Duodenal mucosa (tissue), 2 donors: ENCODE data around the gene XKR8.

ENCODE experiments used
- H3K27ac ChIP-seq: one replicate; pipeline ENCODE4 v1.7.0; 2013; ENCODE audit warnings: low read depth, low read length
- H3K27me3 ChIP-seq, 2 donors: one replicate each; pipeline ENCODE4 v1.7.0; 2013; ENCODE audit warnings: low read length in 2 of 2, control low read depth in 1 of 2; ENCODE audit not compliant: insufficient read depth in 2 of 2, control insufficient read depth in 1 of 2
- H3K36me3 ChIP-seq, 2 donors: one replicate each; pipeline ENCODE4 v1.7.0; 2013; ENCODE audit warnings: low read length in 2 of 2, control low read depth in 1 of 2; ENCODE audit not compliant: insufficient read depth in 2 of 2, control insufficient read depth in 1 of 2
- H3K4me1 ChIP-seq, 2 donors: one replicate each; pipeline ENCODE4 v1.7.0; 2013; ENCODE audit warnings: low read length in 2 of 2, control low read depth in 1 of 2; ENCODE audit not compliant: insufficient read depth in 2 of 2, control insufficient read depth in 1 of 2
- H3K4me3 ChIP-seq, 2 donors: one replicate each; pipeline ENCODE4 v1.7.0; 2013; ENCODE audit warnings: low read length in 2 of 2, low read depth in 1 of 2
- H3K9ac ChIP-seq, 2 donors: one replicate each; pipeline ENCODE4 v1.7.0; 2013; ENCODE audit warnings: low read length in 2 of 2, low read depth in 1 of 2
- H3K9me3 ChIP-seq, 2 donors: one replicate each; pipeline ENCODE4 v1.7.0; 2013; ENCODE audit warnings: low read length in 2 of 2, control low read depth in 1 of 2; ENCODE audit not compliant: control insufficient read depth in 1 of 2

The XKR8 gene

DNA sequence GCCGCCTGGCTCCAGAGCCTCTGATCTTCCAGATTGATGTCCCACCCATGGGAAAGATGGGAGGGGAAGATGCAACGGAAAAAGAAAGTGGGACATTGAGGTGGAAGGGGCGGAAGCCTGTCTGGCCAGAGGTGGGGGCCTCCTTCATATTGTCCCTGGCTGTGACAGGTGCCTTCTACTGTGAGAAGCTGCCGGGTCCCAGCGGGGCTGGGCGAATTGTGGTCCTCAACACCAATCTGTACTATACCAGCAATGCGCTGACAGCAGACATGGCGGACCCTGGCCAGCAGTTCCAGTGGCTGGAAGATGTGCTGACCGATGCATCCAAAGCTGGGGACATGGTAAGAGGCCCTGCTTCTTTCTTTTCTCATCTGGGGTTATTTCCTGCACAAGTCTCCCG, 5.6 kb upstream of the XKR8 start:
- no peak overlapping the region for H3K27ac ChIP-seq
- H3K27me3 ChIP-seq: no peaks in the 10 kb centered on the region
- H3K36me3 ChIP-seq: peaks cover 0 to 15% of the 10 kb centered on the region in 2 donors
- H3K9ac ChIP-seq: no peak overlapping the region
- H3K4me3 ChIP-seq: no peak overlapping the region
- no peaks in the 10 kb centered on the region for H3K9me3 ChIP-seq
- peaks cover 19 to 34% of the 10 kb centered on the region in 2 donors for H3K4me1 ChIP-seq

DNA sequence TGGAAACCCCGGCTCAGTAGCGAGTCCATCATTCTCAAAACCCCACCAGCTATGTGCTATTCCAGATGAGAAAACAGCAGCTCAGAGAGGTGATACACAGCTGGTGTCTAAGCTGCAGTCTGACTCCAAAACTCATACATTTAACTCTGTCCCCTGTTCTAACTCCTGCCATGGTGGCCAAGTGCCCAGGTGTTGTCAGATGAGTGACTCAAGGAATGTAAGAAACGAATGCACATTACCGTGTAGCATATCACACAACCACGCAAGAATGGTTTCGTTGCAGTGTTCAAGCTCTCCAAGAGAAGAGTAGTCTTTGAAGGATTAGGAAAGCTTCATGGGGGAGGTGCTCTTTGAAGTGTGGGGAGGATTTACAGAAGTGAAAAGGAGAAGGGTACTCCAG, 4.7 kb upstream of the XKR8 start:
- no peaks in the 10 kb centered on the region for H3K27me3 ChIP-seq
- no peaks in the 10 kb centered on the region for H3K9me3 ChIP-seq
- H3K4me1 ChIP-seq: peaks cover 19 to 31% of the 10 kb centered on the region in 2 donors
- H3K9ac ChIP-seq: no peak overlapping the region
- H3K27ac ChIP-seq: no peak overlapping the region
- H3K4me3 ChIP-seq: no peak overlapping the region
- H3K36me3 ChIP-seq: peaks cover 0 to 10% of the 10 kb centered on the region in 2 donors

- Histone ChIP-seq H3K9me3 (no peaks in the 10 kb centered on the region), H3K4me3 (no peak overlapping the region), H3K36me3 (peaks cover 0 to 10% of the 10 kb centered on the region in 2 donors), H3K4me1 (peaks cover 34 to 37% of the 10 kb centered on the region in 2 donors), H3K9ac (no peak overlapping the region), H3K27ac (no peak overlapping the region), H3K27me3 (no peaks in the 10 kb centered on the region)
These were observed 3.0 kb upstream of the XKR8 start for GRCh38 chr1:27956761-27957160.

DNA sequence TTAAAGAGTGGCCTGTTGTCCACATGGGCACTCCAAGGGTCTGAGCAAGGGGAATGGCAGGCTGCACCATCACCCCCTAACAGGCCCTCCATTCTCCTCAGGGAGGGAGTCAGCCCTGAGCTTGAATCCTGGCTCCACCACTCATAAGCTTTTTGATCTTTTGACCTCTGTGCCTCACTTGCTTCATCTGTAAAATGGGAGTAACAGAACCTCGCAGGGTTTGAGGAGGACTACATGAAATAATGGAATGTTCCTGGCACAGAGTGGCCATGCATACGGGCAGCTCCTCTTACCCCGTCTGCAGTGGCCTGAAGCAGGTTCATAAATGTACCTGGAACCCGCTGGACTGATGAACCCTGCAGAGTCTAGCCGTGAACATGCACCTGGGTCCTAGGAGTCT, 2.1 kb upstream of the XKR8 start:
- peaks cover 30% of the 10 kb centered on the region in 2 donors for H3K4me1 ChIP-seq
- peaks cover 0 to 11% of the 10 kb centered on the region in 2 donors for H3K36me3 ChIP-seq
- no peaks in the 10 kb centered on the region for H3K27me3 ChIP-seq
- no peaks in the 10 kb centered on the region for H3K9me3 ChIP-seq
- H3K27ac ChIP-seq: no peak overlapping the region
- H3K9ac ChIP-seq: no peak overlapping the region
- H3K4me3 ChIP-seq: no peak overlapping the region

DNA sequence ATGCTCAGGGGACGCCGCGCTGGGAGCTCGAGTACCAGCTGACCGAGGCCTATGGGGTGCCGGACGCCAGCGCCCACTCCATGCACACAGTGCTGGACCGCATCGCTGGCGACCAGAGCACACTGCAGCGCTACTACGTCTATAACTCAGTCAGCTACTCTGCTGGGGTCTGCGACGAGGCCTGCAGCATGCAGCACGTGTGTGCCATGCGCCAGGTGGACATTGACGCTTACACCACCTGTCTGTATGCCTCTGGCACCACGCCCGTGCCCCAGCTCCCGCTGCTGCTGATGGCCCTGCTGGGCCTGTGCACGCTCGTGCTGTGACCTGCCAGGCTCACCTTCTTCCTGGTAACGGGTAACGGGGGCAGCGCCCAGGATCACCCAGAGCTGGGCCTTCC, 1.3 kb upstream of the XKR8 start:
- peaks cover 21 to 22% of the 10 kb centered on the region in 2 donors for H3K4me1 ChIP-seq
- H3K27me3 ChIP-seq: no peaks in the 10 kb centered on the region
- H3K4me3 ChIP-seq: no peak overlapping the region
- no peak overlapping the region for H3K9ac ChIP-seq
- H3K9me3 ChIP-seq: no peaks in the 10 kb centered on the region
- peaks cover 0 to 17% of the 10 kb centered on the region in 2 donors for H3K36me3 ChIP-seq
- H3K27ac ChIP-seq: no peak overlapping the region

DNA sequence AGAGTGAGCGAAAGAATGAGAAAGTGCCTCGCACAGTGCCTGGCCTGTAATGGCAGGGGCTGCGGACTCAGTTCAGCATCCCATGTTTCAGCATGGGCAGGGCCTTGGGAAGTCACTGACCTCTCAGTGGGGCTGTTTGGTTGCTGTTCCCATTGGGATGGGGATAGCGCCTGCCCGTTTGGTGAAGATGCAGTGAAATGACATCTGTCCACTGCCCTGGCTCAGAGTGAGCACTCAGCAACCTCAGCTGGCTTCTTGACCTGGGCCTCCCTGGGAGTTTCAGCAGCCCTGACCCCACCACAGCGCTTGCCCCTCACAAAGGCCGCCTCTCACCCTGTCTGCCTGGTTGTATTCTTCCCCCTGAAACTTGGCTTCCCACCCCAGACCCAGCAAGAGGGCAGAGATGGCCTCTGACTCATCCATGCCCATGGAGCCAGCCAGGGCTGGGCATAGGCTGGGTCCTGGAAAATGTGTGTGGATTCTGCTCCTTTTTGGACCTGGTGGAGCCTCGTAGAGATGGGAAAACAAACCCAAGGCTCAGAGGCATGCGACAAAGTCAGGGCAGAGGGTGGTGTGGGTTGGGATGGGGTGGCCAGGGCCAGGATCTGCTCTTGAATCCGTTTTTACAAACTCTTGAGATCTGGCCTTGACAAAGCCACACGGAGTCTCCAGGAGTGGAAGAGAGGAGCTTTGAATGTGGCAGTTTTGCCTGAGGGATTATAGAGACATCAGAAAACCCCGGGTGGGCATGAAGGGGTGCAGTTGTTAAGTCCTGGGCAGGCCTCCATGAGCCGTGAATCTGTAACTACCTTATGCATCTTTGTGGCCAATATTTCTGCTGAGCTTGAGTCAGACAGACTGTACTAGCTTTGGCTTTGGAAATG, 1.2 kb downstream of the XKR8 start:
- Histone ChIP-seq H3K9ac (peak overlapping the region; percentile 75 to 87), H3K4me1 (peaks cover 16 to 17% of the 10 kb centered on the region in 2 donors)

GRCh38 chr1:27961646-27962221, 2.0 kb downstream of the XKR8 start:
- peaks cover 16 to 17% of the 10 kb centered on the region in 2 donors for H3K4me1 ChIP-seq
- H3K27ac ChIP-seq: no peak overlapping the region
- H3K9me3 ChIP-seq: no peaks in the 10 kb centered on the region
- H3K4me3 ChIP-seq: peak overlapping the region; percentile 91 to 94
- H3K36me3 ChIP-seq: peaks cover 9 to 38% of the 10 kb centered on the region in 2 donors
- peak overlapping the region in 1 of 2 donors; percentile 87 for H3K9ac ChIP-seq
- no peaks in the 10 kb centered on the region for H3K27me3 ChIP-seq

More for the DNA sequence above, 1.2 kb downstream of the XKR8 start:
- H3K36me3 ChIP-seq: peaks cover 9 to 30% of the 10 kb centered on the region in 2 donors
- H3K4me3 ChIP-seq: peak overlapping the region; percentile 91 to 94
- peak overlapping the region; percentile 94 for H3K27ac ChIP-seq
- no peaks in the 10 kb centered on the region for H3K27me3 ChIP-seq
- no peaks in the 10 kb centered on the region for H3K9me3 ChIP-seq

DNA sequence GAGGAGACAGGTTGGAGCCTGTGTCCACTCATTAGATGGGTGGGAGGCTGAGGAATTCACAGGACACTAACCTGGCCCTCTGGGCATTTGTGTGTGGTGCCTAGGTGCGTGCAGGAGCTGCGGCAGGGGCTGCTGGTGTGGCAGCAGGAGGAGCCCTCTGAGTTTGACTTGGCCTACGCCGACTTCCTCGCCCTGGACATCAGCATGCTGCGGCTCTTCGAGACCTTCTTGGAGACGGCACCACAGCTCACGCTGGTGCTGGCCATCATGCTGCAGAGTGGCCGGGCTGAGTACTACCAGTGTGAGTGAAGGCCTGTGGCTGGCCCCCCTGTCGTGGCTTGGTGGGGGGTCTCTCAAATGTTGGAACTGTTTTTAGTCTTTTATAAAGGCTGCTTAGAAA, 3.6 kb downstream of the XKR8 start:
- Histone ChIP-seq H3K9me3 (no peaks in the 10 kb centered on the region), H3K27ac (no peak overlapping the region), H3K27me3 (no peaks in the 10 kb centered on the region), H3K4me3 (no peak overlapping the region), H3K4me1 (peaks cover 16 to 17% of the 10 kb centered on the region in 2 donors), H3K36me3 (peaks cover 12 to 54% of the 10 kb centered on the region in 2 donors), H3K9ac (no peak overlapping the region)

DNA sequence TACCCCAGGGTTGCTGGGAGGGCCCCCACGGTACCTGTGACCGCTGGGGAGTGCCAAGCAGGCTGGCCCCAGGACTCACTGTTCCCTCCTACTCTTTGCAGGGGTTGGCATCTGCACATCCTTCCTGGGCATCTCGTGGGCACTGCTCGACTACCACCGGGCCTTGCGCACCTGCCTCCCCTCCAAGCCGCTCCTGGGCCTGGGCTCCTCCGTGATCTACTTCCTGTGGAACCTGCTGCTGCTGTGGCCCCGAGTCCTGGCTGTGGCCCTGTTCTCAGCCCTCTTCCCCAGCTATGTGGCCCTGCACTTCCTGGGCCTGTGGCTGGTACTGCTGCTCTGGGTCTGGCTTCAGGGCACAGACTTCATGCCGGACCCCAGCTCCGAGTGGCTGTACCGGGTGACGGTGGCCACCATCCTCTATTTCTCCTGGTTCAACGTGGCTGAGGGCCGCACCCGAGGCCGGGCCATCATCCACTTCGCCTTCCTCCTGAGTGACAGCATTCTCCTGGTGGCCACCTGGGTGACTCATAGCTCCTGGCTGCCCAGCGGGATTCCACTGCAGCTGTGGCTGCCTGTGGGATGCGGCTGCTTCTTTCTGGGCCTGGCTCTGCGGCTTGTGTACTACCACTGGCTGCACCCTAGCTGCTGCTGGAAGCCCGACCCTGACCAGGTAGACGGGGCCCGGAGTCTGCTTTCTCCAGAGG, 6.8 kb downstream of the XKR8 start:
- H3K27me3 ChIP-seq: no peaks in the 10 kb centered on the region
- no peak overlapping the region for H3K4me3 ChIP-seq
- no peak overlapping the region for H3K9ac ChIP-seq
- H3K4me1 ChIP-seq: peaks cover 3% of the 10 kb centered on the region in 2 donors
- H3K36me3 ChIP-seq: peaks cover 12 to 68% of the 10 kb centered on the region in 2 donors
- H3K27ac ChIP-seq: no peak overlapping the region
- no peaks in the 10 kb centered on the region for H3K9me3 ChIP-seq
